HFF-Myc (cell line): ENCODE data around the gene ZNF444.

ENCODE experiments used
- DNase-seq: peaks from one replicate; pipeline ENCODE4 v3.0.0-alpha.2; 2011; ENCODE audit warnings: low read depth; ENCODE audit errors: extremely low read depth
- H3K4me3 ChIP-seq: replicated peaks from 2 replicates; pipeline ENCODE4 v1.5.1; 2011; ENCODE audit warnings: low read depth, mild to moderate bottlenecking, control low read depth, low read length
- TF ChIP-seq, protein P1 (sequence below): IDR thresholded peaks from 2 replicates; pipeline ENCODE4 v1.5.1; 2012; ENCODE audit warnings: mild to moderate bottlenecking, low read depth, low read length, control low read depth; ENCODE audit errors: missing control alignments

ZNF444 gene

DNA sequence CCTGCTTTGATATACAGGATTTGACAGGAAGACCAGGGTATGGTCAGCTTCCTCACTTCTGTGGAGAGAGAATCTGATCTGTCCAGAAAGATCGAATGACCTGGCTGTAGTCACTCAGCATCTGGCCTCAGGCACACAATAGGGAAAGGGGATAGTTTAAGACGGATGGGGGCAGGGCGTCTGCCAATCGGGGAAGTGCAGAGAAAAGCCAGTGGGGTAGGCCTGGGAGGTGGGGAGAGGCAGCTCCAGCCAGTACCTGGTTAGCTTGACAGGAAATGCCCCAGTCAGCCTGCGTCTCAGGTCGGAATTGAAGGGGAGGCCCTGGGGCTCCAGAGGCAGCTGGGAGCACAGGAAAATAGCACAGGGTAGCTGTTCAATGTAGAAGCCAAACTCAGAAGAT, 12.4 kb downstream of the ZNF444 start:
- DNase-seq = no peak
- TF ChIP-seq, protein P1, sequence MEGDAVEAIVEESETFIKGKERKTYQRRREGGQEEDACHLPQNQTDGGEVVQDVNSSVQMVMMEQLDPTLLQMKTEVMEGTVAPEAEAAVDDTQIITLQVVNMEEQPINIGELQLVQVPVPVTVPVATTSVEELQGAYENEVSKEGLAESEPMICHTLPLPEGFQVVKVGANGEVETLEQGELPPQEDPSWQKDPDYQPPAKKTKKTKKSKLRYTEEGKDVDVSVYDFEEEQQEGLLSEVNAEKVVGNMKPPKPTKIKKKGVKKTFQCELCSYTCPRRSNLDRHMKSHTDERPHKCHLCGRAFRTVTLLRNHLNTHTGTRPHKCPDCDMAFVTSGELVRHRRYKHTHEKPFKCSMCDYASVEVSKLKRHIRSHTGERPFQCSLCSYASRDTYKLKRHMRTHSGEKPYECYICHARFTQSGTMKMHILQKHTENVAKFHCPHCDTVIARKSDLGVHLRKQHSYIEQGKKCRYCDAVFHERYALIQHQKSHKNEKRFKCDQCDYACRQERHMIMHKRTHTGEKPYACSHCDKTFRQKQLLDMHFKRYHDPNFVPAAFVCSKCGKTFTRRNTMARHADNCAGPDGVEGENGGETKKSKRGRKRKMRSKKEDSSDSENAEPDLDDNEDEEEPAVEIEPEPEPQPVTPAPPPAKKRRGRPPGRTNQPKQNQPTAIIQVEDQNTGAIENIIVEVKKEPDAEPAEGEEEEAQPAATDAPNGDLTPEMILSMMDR = no peak
- H3K4me3 ChIP-seq = no peak overlapping the region

DNA sequence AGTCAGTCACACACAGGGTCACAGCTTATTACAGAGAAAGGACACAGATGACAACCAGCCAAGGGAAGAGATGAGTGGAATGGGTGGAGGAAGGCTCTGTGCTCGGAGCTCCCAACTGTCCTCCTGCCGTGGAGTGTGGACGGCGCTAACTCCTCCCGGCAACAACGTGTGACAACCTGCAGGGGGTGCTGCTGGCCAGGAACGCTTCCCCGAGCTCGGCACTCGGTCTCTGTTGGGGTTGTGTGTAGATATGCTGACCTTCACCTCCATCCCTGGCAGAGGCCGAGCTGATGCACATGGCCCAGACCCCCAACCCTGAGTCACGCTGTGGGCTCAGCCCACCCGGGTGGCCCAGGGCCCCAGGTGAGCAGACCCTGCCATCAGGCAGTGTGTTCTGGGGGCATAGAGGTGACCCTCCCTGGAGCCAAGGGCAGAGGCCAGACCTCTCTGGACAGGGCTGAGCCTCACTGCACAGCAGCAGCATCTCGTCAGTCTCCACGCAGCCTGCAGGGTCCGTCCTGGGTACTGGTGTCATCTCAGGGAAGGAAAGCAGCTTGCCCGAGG, 14.1 kb downstream of the ZNF444 start:
- DNase-seq = no peak
- H3K4me3 ChIP-seq = no peak overlapping the region
- TF ChIP-seq, protein P1 = peak; percentile 48

DNA sequence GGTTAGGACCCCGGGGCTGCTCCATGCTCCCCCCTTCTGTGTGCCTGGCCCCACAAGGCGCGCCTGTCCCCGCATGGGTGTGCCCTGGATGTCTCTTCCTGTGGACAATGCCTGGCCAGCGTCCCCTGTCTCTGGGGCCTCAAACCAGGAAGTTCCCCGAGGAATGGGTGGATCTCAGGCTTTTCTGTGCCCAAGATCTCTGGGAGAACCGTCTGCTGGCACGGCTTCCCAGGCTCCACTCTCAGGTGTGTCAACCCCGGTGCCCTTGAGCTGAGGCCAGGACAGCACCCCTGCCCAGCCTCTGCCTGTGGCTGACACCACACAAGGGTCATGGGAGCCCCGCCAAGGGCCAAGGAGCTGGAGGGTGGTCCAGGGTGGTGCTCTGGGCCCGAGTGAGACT, 15.7 kb downstream of the ZNF444 start:
- DNase-seq = no peak
- TF ChIP-seq, protein P1 = no peak
- H3K4me3 ChIP-seq = no peak overlapping the region

DNA sequence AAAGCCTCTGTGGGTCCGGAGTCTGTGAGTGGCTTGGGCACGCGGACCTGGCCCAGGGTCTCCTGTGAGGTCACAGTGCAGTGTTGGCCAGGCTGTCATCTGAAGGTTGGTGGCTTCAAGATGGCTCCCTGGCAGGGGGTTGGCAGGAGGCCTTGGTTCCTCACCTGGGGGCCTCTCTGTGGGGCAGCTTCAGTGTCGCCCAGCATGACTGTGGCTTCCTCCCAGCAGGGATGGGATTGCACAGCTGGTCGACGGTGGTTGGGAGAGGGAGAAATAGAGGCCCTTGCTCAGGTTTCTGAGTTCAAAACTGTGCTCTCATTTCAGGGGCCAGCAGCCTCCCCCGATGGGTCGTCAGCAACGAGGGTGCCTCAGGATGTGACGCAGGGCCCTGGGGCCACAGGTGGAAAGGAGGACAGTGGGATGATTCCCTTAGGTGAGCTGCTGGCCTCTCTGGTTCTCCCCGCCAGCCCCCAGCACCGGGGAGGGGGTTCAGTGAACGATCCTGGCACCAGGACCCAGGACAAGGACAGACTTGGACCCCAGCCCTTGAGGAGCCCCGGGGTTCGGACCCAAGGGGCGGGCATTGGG, 17.2 kb downstream of the ZNF444 start:
- TF ChIP-seq, protein P1 = no peak
- DNase-seq = no peak
- H3K4me3 ChIP-seq = no peak overlapping the region

DNA sequence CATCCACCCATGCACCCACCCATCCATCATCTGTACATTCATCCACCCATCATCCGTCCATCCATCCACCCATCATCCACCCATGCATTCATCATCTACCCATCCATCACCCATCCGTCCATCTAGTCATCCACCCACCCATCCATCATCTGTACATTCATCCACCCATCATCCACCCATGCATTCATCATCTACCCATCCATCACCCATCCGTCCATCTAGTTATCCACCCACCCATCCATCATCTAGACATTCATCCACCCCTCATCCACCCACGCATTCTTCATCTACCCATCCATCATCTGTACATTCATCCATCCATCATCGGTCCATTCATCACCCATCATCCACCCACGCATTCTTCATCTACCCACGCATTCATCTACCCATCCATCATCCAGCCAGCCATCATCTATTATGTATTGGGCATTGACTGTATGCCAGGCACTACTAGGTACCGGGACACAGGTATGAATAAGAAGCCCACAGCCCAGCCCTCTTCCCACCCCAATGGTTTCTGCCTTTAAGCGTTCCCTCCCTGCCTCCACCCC, 18.0 kb downstream of the ZNF444 start:
- no peak overlapping the region for H3K4me3 ChIP-seq
- no peak for DNase-seq
- TF ChIP-seq, protein P1 = no peak

DNA sequence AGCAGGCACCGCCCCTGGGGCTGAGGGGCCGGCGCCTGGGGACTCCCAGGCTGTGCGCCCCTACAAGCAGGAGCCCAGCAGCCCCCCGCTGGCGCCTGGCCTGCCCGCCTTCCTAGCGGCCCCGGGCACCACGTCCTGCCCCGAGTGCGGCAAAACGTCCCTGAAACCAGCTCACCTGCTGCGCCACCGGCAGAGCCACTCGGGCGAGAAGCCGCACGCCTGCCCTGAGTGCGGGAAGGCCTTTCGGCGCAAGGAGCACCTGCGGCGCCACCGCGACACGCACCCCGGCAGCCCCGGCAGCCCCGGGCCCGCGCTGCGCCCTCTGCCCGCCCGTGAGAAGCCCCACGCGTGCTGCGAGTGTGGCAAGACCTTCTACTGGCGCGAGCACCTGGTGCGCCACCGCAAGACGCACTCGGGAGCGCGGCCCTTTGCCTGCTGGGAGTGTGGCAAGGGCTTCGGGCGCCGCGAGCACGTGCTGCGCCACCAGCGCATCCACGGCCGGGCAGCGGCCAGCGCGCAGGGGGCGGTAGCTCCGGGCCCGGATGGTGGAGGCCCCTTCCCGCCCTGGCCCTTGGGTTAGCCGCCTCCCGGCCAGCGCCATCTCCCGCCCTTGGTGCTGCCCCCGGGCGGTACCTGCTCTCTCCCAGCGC, 18.7 kb downstream of the ZNF444 start:
- DNase-seq = no peak
- TF ChIP-seq, protein P1 = no peak
- no peak overlapping the region for H3K4me3 ChIP-seq
